GM23338 (cell line): ENCODE results near the gene CCDC70. TPM values are rescaled to one million over a fixed set of nuclear protein-coding genes. Genes with fewer than 3 reads are reported as not detected.

Experiments
- ATAC-seq: fragments of 200-7000 bp; cut with Tn5 transposase; 3 replicates; pipeline ENCODE4 v1.9.1; 2020
- DNase-seq: peaks from one replicate; pipeline ENCODE4 v3.0.0-alpha.2; 2015; ENCODE audit warnings: low spot score
- H2AFZ ChIP-seq: fragments of 200-600 bp; sonication (generic); 2 replicates; pipeline ENCODE4 v1.8.0; 2016; ENCODE audit warnings: antibody characterized with exemption, mild to moderate bottlenecking, moderate library complexity
- H3F3A ChIP-seq: fragments of 200-600 bp; sonication (generic); replicated peaks from 2 replicates; pipeline ENCODE4 v1.8.0; 2017; ENCODE audit warnings: antibody characterized with exemption, mixed run types, low read depth
- H3K27ac ChIP-seq: fragments of 200-600 bp; sonication (generic); 2 replicates; pipeline ENCODE4 v1.6.1; 2016; ENCODE audit warnings: low read depth
- H3K27me3 ChIP-seq: fragments of 200-600 bp; sonication (generic); 2 replicates; pipeline ENCODE4 v1.8.0; 2016; ENCODE audit warnings: mild to moderate bottlenecking, mixed run types, moderate library complexity; ENCODE audit not compliant: insufficient read depth
- H3K36me3 ChIP-seq: fragments of 200-600 bp; sonication (generic); 2 replicates; pipeline ENCODE4 v1.8.0; 2016; ENCODE audit warnings: mild to moderate bottlenecking; ENCODE audit not compliant: insufficient read depth
- H3K4me1 ChIP-seq: fragments of 200-600 bp; sonication (generic); 2 replicates; pipeline ENCODE4 v1.8.0; 2016; ENCODE audit warnings: mild to moderate bottlenecking, moderate library complexity; ENCODE audit not compliant: insufficient read depth
- H3K4me2 ChIP-seq: fragments of 200-600 bp; sonication (generic); 2 replicates; pipeline ENCODE4 v1.7.1; 2017; ENCODE audit warnings: mixed run types
- H3K4me3 ChIP-seq: fragments of 200-600 bp; sonication (generic); 2 replicates; pipeline ENCODE4 v1.6.1; 2016; ENCODE audit warnings: mixed run types
- H3K79me2 ChIP-seq: fragments of 200-600 bp; sonication (generic); replicated peaks from 2 replicates; pipeline ENCODE4 v1.8.0; 2017; ENCODE audit warnings: mild to moderate bottlenecking; ENCODE audit not compliant: insufficient read depth
- H3K9me2 ChIP-seq: fragments of 200-600 bp; sonication (generic); 2 replicates; pipeline ENCODE4 v1.8.0; 2017; ENCODE audit not compliant: insufficient read depth
- H4K20me1 ChIP-seq: fragments of 200-600 bp; sonication (generic); replicated peaks from 2 replicates; pipeline ENCODE4 v1.8.0; 2017; ENCODE audit warnings: mild to moderate bottlenecking; ENCODE audit not compliant: insufficient read depth
- H3K27ac Mint-ChIP-seq: 2 replicates; pipeline ENCODE4 v1.8.0; 2020; ENCODE audit warnings: inconsistent platforms, mild to moderate bottlenecking, moderate library complexity, mixed read lengths
- H3K27me3 Mint-ChIP-seq: 3 replicates; pipeline ENCODE4 v1.8.0; 2022; ENCODE audit warnings: low read depth, mild to moderate bottlenecking, moderate library complexity, mixed read lengths, inconsistent platforms; ENCODE audit not compliant: insufficient read depth, poor library complexity
- H3K36me3 Mint-ChIP-seq: 3 replicates; pipeline ENCODE4 v1.8.0; 2021; ENCODE audit warnings: low read depth, mild to moderate bottlenecking, inconsistent platforms, moderate library complexity, mixed read lengths
- H3K4me1 Mint-ChIP-seq: 3 replicates; pipeline ENCODE4 v1.8.0; 2020; ENCODE audit warnings: mild to moderate bottlenecking, inconsistent platforms, mixed read lengths
- H3K4me3 Mint-ChIP-seq: 3 replicates; pipeline ENCODE4 v1.8.0; 2021; ENCODE audit warnings: moderate library complexity, mild to moderate bottlenecking, inconsistent platforms, mixed read lengths
- H3K9me3 Mint-ChIP-seq: 3 replicates; pipeline ENCODE4 v1.8.0; 2020; ENCODE audit warnings: moderate library complexity, mild to moderate bottlenecking, inconsistent platforms, mixed read lengths
- CREB1 ChIP-seq: fragments of 250-450 bp; sonication (Bioruptor Pico); IDR thresholded peaks from 2 replicates; pipeline ENCODE4 v1.5.0; 2020; ENCODE audit warnings: low read depth, mild to moderate bottlenecking, moderate library complexity
- CTCF ChIP-seq, 2 experiments: fragments of 200-600 bp in 1 of 2; sonication (generic) in 1 of 2; conservative IDR thresholded peaks; 2 replicates each; pipeline versions ENCODE4 v1.5.1 to v1.6.1; 2016 to 2017; ENCODE audit warnings: antibody characterized with exemption in 2 of 2, low read depth in 2 of 2, mild to moderate bottlenecking in 2 of 2, moderate library complexity in 1 of 2
- ETS1 ChIP-seq: IDR thresholded peaks from 2 replicates; pipeline ENCODE4 v1.6.1; 2016; ENCODE audit warnings: antibody characterized with exemption
- EZH2 ChIP-seq: fragments of 200-600 bp; sonication (generic); IDR thresholded peaks from one replicate; pipeline ENCODE4 v1.8.0; 2017; ENCODE audit warnings: antibody characterized with exemption, mild to moderate bottlenecking, low read depth; ENCODE audit not compliant: unreplicated experiment
- EZH2phosphoT487 ChIP-seq: fragments of 200-600 bp; sonication (generic); IDR thresholded peaks from one replicate; pipeline ENCODE4 v1.8.1; 2018; ENCODE audit warnings: antibody characterized with exemption; ENCODE audit not compliant: unreplicated experiment
- JUNB ChIP-seq: IDR thresholded peaks from one replicate; pipeline ENCODE4 v1.6.1; 2016; ENCODE audit warnings: antibody characterized with exemption; ENCODE audit not compliant: unreplicated experiment
- NANOG ChIP-seq: IDR thresholded peaks from 2 replicates; pipeline ENCODE4 v1.6.1; 2016; ENCODE audit warnings: antibody characterized with exemption, borderline replicate concordance
- POLR2AphosphoS5 ChIP-seq: IDR thresholded peaks from 2 replicates; pipeline ENCODE4 v1.6.1; 2016; ENCODE audit warnings: antibody characterized with exemption, low read depth
- REST ChIP-seq: IDR thresholded peaks from one replicate; pipeline ENCODE4 v1.6.1; 2018; ENCODE audit warnings: antibody characterized with exemption; ENCODE audit not compliant: unreplicated experiment
- STAT1 ChIP-seq: IDR thresholded peaks from one replicate; pipeline ENCODE4 v1.6.1; 2016; ENCODE audit warnings: antibody characterized with exemption; ENCODE audit not compliant: unreplicated experiment
- ZNF114 ChIP-seq: fragments of 250-450 bp; sonication (Bioruptor Pico); IDR thresholded peaks from 2 replicates; pipeline ENCODE4 v1.5.0; 2020; ENCODE audit warnings: mild to moderate bottlenecking, moderate library complexity
- ZNF331 ChIP-seq: fragments of 250-450 bp; sonication (Bioruptor Pico); IDR thresholded peaks from 2 replicates; pipeline ENCODE4 v1.5.0; 2020; ENCODE audit warnings: low read depth, mild to moderate bottlenecking, moderate library complexity
- ZNF462 ChIP-seq: fragments of 250-450 bp; sonication (Bioruptor Pico); IDR thresholded peaks from 2 replicates; pipeline ENCODE4 v1.5.0; 2020; ENCODE audit warnings: mild to moderate bottlenecking, moderate library complexity
- polyA plus RNA-seq: library from polyadenylated mRNA; unstranded; fragments of >200 nt; fragmentation: Nextera tagmentation; extraction: Ambion mirVana; gene quantifications from 2 replicates; pipeline ENCODE4 v1.2.1, GENCODE V29; 2016
- total RNA-seq: library from RNA; depleted of rRNA; stranded (reverse); fragments of >200 nt; shearing (Covaris generic); gene quantifications from 2 replicates; pipeline ENCODE4 v1.2.3, GENCODE V29; 2014

Gene CCDC70
- total and polyA plus RNA-seq, 2 experiments from 2014 or later = not detected

- Histone ChIP-seq H3K4me2 (peak overlapping the region; percentile 14; the same call in 1 of the 2 replicates), H3K79me2 (no peaks in the 10 kb centered on the region), H3K4me3 (no peak overlapping the region), H3K4me1 (peaks cover 31% of the 10 kb centered on the region), H3F3A (no peaks in the 10 kb centered on the region), H4K20me1 (no peaks in the 10 kb centered on the region), H2AFZ (no peak overlapping the region), H3K36me3 (no peaks in the 10 kb centered on the region), H3K27ac (no peak overlapping the region), H3K9me2 (no peaks in the 10 kb centered on the region), H3K27me3 (no peaks in the 10 kb centered on the region)
- Mint-ChIP-seq H3K4me3 (no peak overlapping the region), H3K4me1 (peaks cover 43% of the 10 kb centered on the region), H3K9me3 (no peaks in the 10 kb centered on the region), H3K27me3 (no peaks in the 10 kb centered on the region), H3K27ac (no peak overlapping the region), H3K36me3 (no peaks in the 10 kb centered on the region)
- no peak for DNase-seq
- no peak for ATAC-seq
- TF ChIP-seq EZH2 (no peak), STAT1 (no peak), ZNF331 (CRISPR knock-in tag) (no peak), EZH2phosphoT487 (no peak), ETS1 (no peak), ZNF114 (CRISPR knock-in tag) (no peak), NANOG (no peak), ZNF462 (CRISPR knock-in tag) (no peak), JUNB (no peak), CTCF (conservative IDR thresholded peaks at IDR 0.05; ENCODE audit: low read depth in 2 of 2) (no peak), REST (no peak), POLR2AphosphoS5 (no peak), CREB1 (CRISPR knock-in tag) (no peak)
These were observed 45.0 kb upstream of the CCDC70 start for GRCh38 chr13:51816604-51817249.
